Endodermal cell (in vitro differentiated cells): ENCODE data around the gene TSPAN18. TPM values are rescaled to one million over a fixed set of nuclear protein-coding genes. Genes with fewer than 3 reads are reported as not detected.

ENCODE experiments used
- DNase-seq: peaks from one replicate; pipeline ENCODE4 v3.0.0-alpha.2; 2017
- H3K27ac ChIP-seq: 2 replicates; pipeline ENCODE4 v1.5.1; 2013; ENCODE audit warnings: mild to moderate bottlenecking, low read depth, low read length, moderate library complexity
- H3K27me3 ChIP-seq: 2 replicates; pipeline ENCODE4 v1.6.1; 2013; ENCODE audit warnings: mild to moderate bottlenecking, low read length, moderate library complexity; ENCODE audit not compliant: insufficient read depth, control insufficient read depth, poor library complexity, severe bottlenecking
- H3K36me3 ChIP-seq: 2 replicates; pipeline ENCODE4 v1.7.0; 2013; ENCODE audit warnings: mild to moderate bottlenecking, low read length, moderate library complexity; ENCODE audit not compliant: control insufficient read depth, insufficient read depth
- H3K4me1 ChIP-seq: one replicate; pipeline ENCODE4 v1.7.0; 2013; ENCODE audit warnings: low read length; ENCODE audit not compliant: control insufficient read depth, insufficient read depth
- H3K4me3 ChIP-seq: 2 replicates; pipeline ENCODE4 v1.5.1; 2013; ENCODE audit warnings: mild to moderate bottlenecking, low read length, moderate library complexity
- H3K9ac ChIP-seq: 2 replicates; pipeline ENCODE4 v1.6.1; 2013; ENCODE audit warnings: mild to moderate bottlenecking, low read length, moderate library complexity; ENCODE audit not compliant: poor library complexity, severe bottlenecking; ENCODE audit errors: extremely low read depth
- H3K9me3 ChIP-seq: 2 replicates; pipeline ENCODE4 v1.6.1; 2013; ENCODE audit warnings: mild to moderate bottlenecking, low read length, moderate library complexity; ENCODE audit not compliant: control insufficient read depth
- H3K27ac Mint-ChIP-seq: 2 replicates; pipeline ENCODE4 v1.8.0; 2020; ENCODE audit warnings: mixed read lengths
- H3K27me3 Mint-ChIP-seq: 2 replicates; pipeline ENCODE4 v1.8.0; 2021; ENCODE audit warnings: mild to moderate bottlenecking, mixed read lengths; ENCODE audit not compliant: insufficient read depth
- H3K36me3 Mint-ChIP-seq: 2 replicates; pipeline ENCODE4 v1.8.0; 2020; ENCODE audit warnings: low read depth, mixed read lengths
- H3K4me1 Mint-ChIP-seq: 2 replicates; pipeline ENCODE4 v1.8.0; 2020; ENCODE audit warnings: mixed read lengths
- H3K4me3 Mint-ChIP-seq: 2 replicates; pipeline ENCODE4 v1.8.0; 2020; ENCODE audit warnings: mild to moderate bottlenecking, moderate library complexity, mixed read lengths
- H3K9me3 Mint-ChIP-seq: 2 replicates; pipeline ENCODE4 v1.8.0; 2020; ENCODE audit warnings: mild to moderate bottlenecking, mixed read lengths
- CTCF ChIP-seq: fragments of 200-600 bp; sonication (generic); conservative IDR thresholded peaks from 2 replicates; pipeline ENCODE4 v1.5.0; 2021; ENCODE audit warnings: antibody characterized with exemption, mild to moderate bottlenecking
- WGBS, 2 experiments: methylation state at CpG; one replicate each; pipeline versions ENCODE4 v1.1.5 to v1.1.7; 2013; ENCODE audit warnings: missing lambda C conversion rate in 2 of 2, mixed read lengths in 1 of 2; ENCODE audit not compliant: insufficient coverage in 1 of 2, insufficient read length in 1 of 2; 5-methylcytosine and 5-hydroxymethylcytosine counted together
- total RNA-seq, 2 donors: library from RNA; stranded (reverse); fragmentation: NEBNext Ultra II Directional in 1 of 2; extraction: Animal tissue kit (Norgen Biotek cat#: 25700) in 1 of 2; gene quantifications; 2 replicates in 1 of 2; 3 replicates in 1 of 2; pipeline ENCODE4 v1.2.1, GENCODE V29; 2021

Gene TSPAN18
- total RNA-seq, 2 donors from 2014 or later, result 28.0 to 28.7 TPM

- Mint-ChIP-seq H3K27ac (no peak overlapping the region), H3K27me3 (peaks cover 5% of the 10 kb centered on the region), H3K4me3 (no peak overlapping the region), H3K4me1 (peaks cover 29% of the 10 kb centered on the region), H3K36me3 (no peaks in the 10 kb centered on the region), H3K9me3 (no peaks in the 10 kb centered on the region)
- Histone ChIP-seq H3K9ac (no peak overlapping the region), H3K27ac (no peak overlapping the region), H3K9me3 (no peaks in the 10 kb centered on the region), H3K27me3 (no peaks in the 10 kb centered on the region), H3K36me3 (no peaks in the 10 kb centered on the region), H3K4me1 (peaks cover 13% of the 10 kb centered on the region), H3K4me3 (no peak overlapping the region)
- 51% methylated on average over 3 of the region's 3 CpGs; no CpG with 5 or more reads in 1 of the 2 experiments for WGBS, 2 experiments
- TF ChIP-seq CTCF, result no peak
- DNase-seq, result peak; percentile 74
These were observed 160.9 kb downstream of the TSPAN18 start for GRCh38 chr11:44887636-44888035.

GRCh38 chr11:44889266-44889665, 162.5 kb downstream of the TSPAN18 start:
- DNase-seq, result no peak
- Histone ChIP-seq H3K27me3 (no peaks in the 10 kb centered on the region), H3K4me1 (peaks cover 26% of the 10 kb centered on the region), H3K4me3 (no peak overlapping the region), H3K9ac (no peak overlapping the region), H3K36me3 (no peaks in the 10 kb centered on the region), H3K9me3 (no peaks in the 10 kb centered on the region), H3K27ac (no peak overlapping the region)
- TF ChIP-seq CTCF, result no peak
- H3K36me3 Mint-ChIP-seq, result no peaks in the 10 kb centered on the region
- H3K4me1 Mint-ChIP-seq, result peaks cover 40% of the 10 kb centered on the region
- H3K9me3 Mint-ChIP-seq, result no peaks in the 10 kb centered on the region
- H3K4me3 Mint-ChIP-seq, result no peak overlapping the region
- H3K27me3 Mint-ChIP-seq, result peaks cover 5% of the 10 kb centered on the region
- H3K27ac Mint-ChIP-seq, result no peak overlapping the region
- 92% methylated on average over 1 of the region's 1 CpG; no CpG with 5 or more reads in 1 of the 2 experiments for WGBS, 2 experiments

GRCh38 chr11:44892843-44893242, 166.1 kb downstream of the TSPAN18 start:
- no peaks in the 10 kb centered on the region for H3K36me3 ChIP-seq
- H3K4me3 ChIP-seq, result no peak overlapping the region
- Mint-ChIP-seq H3K4me1 (peaks cover 14% of the 10 kb centered on the region), H3K36me3 (no peaks in the 10 kb centered on the region), H3K27ac (no peak overlapping the region), H3K9me3 (no peaks in the 10 kb centered on the region), H3K27me3 (peaks cover 5% of the 10 kb centered on the region), H3K4me3 (no peak overlapping the region)
- no peak overlapping the region for H3K9ac ChIP-seq
- TF ChIP-seq CTCF, result no peak
- WGBS, 2 experiments, result 82 to 90% methylated on average over 5 to 7 of the region's 7 CpGs
- no peaks in the 10 kb centered on the region for H3K9me3 ChIP-seq
- no peak for DNase-seq
- H3K27ac ChIP-seq, result no peak overlapping the region
- H3K4me1 ChIP-seq, result peaks cover 20% of the 10 kb centered on the region
- H3K27me3 ChIP-seq, result no peaks in the 10 kb centered on the region
